Panc1 (cell line): Measurements from ENCODE around the gene SPATA1. TPM values are rescaled to one million over a fixed set of nuclear protein-coding genes. Genes with fewer than 3 reads are reported as not detected.

Experiments
- ATAC-seq: fragments of 200-7000 bp; cut with Tn5 transposase; 2 replicates; pipeline ENCODE4 v1.9.1; 2020; ENCODE audit warnings: mild to moderate bottlenecking, moderate library complexity
- BruUV-seq: library from RNA; stranded (reverse); fragments of 400-500 nt; replicated peaks from 2 replicates; lab custom pipeline; 2021; lab: Mats Ljungman, UMichigan
- CTCF ChIA-PET: fragments of 300-600 bp; sonication (Branson Sonifier 250); formaldehyde crosslinking; loops from one replicate; lab custom pipeline; 2022; ENCODE audit warnings: antibody characterized with exemption; lab: Charles Lee
- POLR2A ChIA-PET: fragments of 300-600 bp; sonication (Branson Sonifier 250); formaldehyde crosslinking; loops from one replicate; lab custom pipeline; 2022; ENCODE audit warnings: antibody characterized with exemption; lab: Charles Lee
- DNase-seq: peaks from one replicate; pipeline ENCODE4 v3.0.0-alpha.2; 2010; ENCODE audit warnings: low read depth, low spot score
- H3K27ac ChIP-seq: 2 replicates; pipeline ENCODE4 v1.5.1; 2011; ENCODE audit warnings: mild to moderate bottlenecking, low read length, inconsistent platforms
- H3K27me3 ChIP-seq: fragments of 200-500 bp; sonication (Bioruptor generic); 2 replicates; pipeline ENCODE4 v1.6.0; 2014; ENCODE audit warnings: low read length, inconsistent platforms; ENCODE audit not compliant: control insufficient read depth, insufficient read depth
- H3K36me3 ChIP-seq: fragments of 200-500 bp; sonication (Bioruptor generic); 2 replicates; pipeline ENCODE4 v1.5.1; 2014; ENCODE audit warnings: inconsistent platforms, mild to moderate bottlenecking, low read length, moderate library complexity; ENCODE audit not compliant: control insufficient read depth, insufficient read depth
- H3K4me1 ChIP-seq: 2 replicates; pipeline ENCODE4 v1.5.1; 2011; ENCODE audit warnings: inconsistent platforms, mild to moderate bottlenecking, low read length, moderate library complexity; ENCODE audit not compliant: control insufficient read depth, insufficient read depth
- H3K4me3 ChIP-seq, 2 experiments: 2 replicates each; pipeline ENCODE4 v1.5.1; 2011 to 2012; ENCODE audit warnings: low read depth in 2 of 2, low read length in 2 of 2, mild to moderate bottlenecking in 2 of 2, inconsistent platforms in 1 of 2, moderate library complexity in 1 of 2
- H3K9me3 ChIP-seq: fragments of 200-500 bp; sonication (Bioruptor generic); 2 replicates; pipeline ENCODE4 v1.5.1; 2014; ENCODE audit warnings: low read depth, mild to moderate bottlenecking, inconsistent platforms, low read length, moderate library complexity; ENCODE audit not compliant: control insufficient read depth, insufficient read depth
- POLR2AphosphoS5 ChIP-seq: IDR thresholded peaks from 2 replicates; pipeline ENCODE4 v1.6.1; 2012; ENCODE audit warnings: mild to moderate bottlenecking, low read depth, low read length, moderate library complexity
- SIN3A ChIP-seq: IDR thresholded peaks from 2 replicates; pipeline ENCODE4 v1.6.1; 2012; ENCODE audit warnings: low read depth, mild to moderate bottlenecking, low read length, moderate library complexity, borderline replicate concordance; ENCODE audit not compliant: insufficient read depth
- TCF7L2 ChIP-seq: IDR thresholded peaks from 2 replicates; pipeline ENCODE4 v1.6.1; 2011; ENCODE audit warnings: mild to moderate bottlenecking, low read depth, low read length, inconsistent platforms
- in situ Hi-C: cut with HindIII; loops from 2 replicates; pipeline ENCODE4 v1.10.0; 2016; ENCODE audit warnings: low sequenced_read_pairs, low pct_unique_long_range_greater_than_20kb
- intact Hi-C: fragments of 100-400 bp; cut with micrococcal nuclease; formaldehyde crosslinking; loops from one replicate; pipeline ENCODE4 v1.10.0; 2022; ENCODE audit not compliant: unreplicated experiment
- total RNA-seq: library from RNA; stranded (reverse); gene quantifications from one replicate; pipeline ENCODE4 v1.2.1, GENCODE V29; 2021; ENCODE audit not compliant: unreplicated experiment
- TF ChIP-seq, protein P1 (sequence below): fragments of 450-650 bp; IDR thresholded peaks from 2 replicates; pipeline ENCODE4 v1.5.1; 2017; ENCODE audit warnings: mild to moderate bottlenecking
- TF ChIP-seq, protein P2 (sequence below), 2 experiments: IDR thresholded peaks; 2 replicates each; pipeline ENCODE4 v1.6.1; 2011 to 2012; ENCODE audit warnings: low read depth in 2 of 2, control low read depth in 1 of 2, low read length in 1 of 2, mild to moderate bottlenecking in 1 of 2, moderate library complexity in 1 of 2; ENCODE audit not compliant: insufficient read depth in 1 of 2

The SPATA1 gene
- total RNA-seq, 1 experiment from 2014 or later, result 5.0 TPM

DNA sequence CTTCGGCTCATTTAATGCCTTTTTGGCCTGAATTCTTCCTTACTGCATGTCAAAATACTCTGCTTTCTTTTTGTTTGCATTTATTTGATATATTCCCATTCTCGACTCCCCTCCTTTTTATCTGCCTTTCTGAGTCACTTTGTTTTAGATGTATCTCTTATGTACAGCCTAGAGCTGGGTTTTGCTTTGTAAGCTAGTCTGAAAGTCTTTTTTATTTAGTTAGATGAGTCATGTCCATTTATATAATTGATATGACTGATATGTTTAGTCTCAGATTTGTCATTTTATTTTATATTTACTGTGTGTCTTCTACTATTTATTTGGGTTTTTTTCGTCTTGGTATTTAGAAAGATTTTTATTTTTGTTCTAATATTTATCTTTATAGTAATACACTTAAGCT lies 33.8 kb downstream of the SPATA1 start:
- no TSS peak for BruUV-seq
- no peak for TF ChIP-seq SIN3A
- TF ChIP-seq, protein P1, sequence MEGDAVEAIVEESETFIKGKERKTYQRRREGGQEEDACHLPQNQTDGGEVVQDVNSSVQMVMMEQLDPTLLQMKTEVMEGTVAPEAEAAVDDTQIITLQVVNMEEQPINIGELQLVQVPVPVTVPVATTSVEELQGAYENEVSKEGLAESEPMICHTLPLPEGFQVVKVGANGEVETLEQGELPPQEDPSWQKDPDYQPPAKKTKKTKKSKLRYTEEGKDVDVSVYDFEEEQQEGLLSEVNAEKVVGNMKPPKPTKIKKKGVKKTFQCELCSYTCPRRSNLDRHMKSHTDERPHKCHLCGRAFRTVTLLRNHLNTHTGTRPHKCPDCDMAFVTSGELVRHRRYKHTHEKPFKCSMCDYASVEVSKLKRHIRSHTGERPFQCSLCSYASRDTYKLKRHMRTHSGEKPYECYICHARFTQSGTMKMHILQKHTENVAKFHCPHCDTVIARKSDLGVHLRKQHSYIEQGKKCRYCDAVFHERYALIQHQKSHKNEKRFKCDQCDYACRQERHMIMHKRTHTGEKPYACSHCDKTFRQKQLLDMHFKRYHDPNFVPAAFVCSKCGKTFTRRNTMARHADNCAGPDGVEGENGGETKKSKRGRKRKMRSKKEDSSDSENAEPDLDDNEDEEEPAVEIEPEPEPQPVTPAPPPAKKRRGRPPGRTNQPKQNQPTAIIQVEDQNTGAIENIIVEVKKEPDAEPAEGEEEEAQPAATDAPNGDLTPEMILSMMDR, result no peak
- no peak for TF ChIP-seq TCF7L2
- in situ Hi-C loops (no loop called here), intact Hi-C loops (no loop called here)
- Histone ChIP-seq H3K27ac (no peak overlapping the region; the same call in 1 of the 2 replicates), H3K4me3 (no peak overlapping the region), H3K36me3 (no peaks in the 10 kb centered on the region), H3K27me3 (no peaks in the 10 kb centered on the region), H3K9me3 (no peaks in the 10 kb centered on the region), H3K4me1 (peaks cover 17% of the 10 kb centered on the region)
- no peak; the same call in 1 of the 2 replicates for ATAC-seq
- POLR2A ChIA-PET, result interaction anchor here (1.1 kb wide), 1 partner anchor 33 kb away, joined by 4 read pairs; no protein-coding TSS in a partner anchor
- CTCF ChIA-PET, result interaction anchor here (0.5 to 1.0 kb wide), 3 partner anchors 27 to 64 kb away, joined by 3 to 4 read pairs (median 3); no protein-coding TSS in a partner anchor
- no peak for DNase-seq

DNA sequence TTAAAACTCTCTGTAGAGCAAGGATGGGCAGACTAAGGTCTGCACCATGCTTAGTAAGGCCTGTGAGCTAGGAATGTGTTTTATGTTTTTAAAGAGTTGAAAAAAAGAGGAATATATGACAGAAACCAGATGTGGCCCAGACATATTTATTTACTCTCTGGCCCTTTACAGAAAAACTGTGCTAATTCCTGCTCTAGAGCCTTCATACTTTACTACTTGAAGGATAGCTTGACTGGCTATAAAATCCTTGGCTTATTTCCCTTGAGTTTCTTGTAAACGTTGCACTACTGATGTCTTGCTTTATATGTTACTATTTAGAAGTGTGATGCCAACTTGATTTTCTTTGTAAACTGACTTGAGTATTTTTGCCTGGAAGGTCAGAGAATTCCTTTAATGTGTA lies 34.6 kb downstream of the SPATA1 start:
- no peaks in the 10 kb centered on the region for H3K27me3 ChIP-seq
- BruUV-seq, result TSS peak; percentile 18
- no peaks in the 10 kb centered on the region for H3K36me3 ChIP-seq
- H3K9me3 ChIP-seq, result no peaks in the 10 kb centered on the region
- peak overlapping the region; percentile 30; the same call in 1 of the 2 replicates for H3K27ac ChIP-seq
- in situ Hi-C loops (no loop called here), intact Hi-C loops (loop anchor here (1.0 kb wide), 1 partner anchor 98 kb away; no protein-coding TSS in a partner anchor)
- H3K4me1 ChIP-seq, result peaks cover 17% of the 10 kb centered on the region
- ChIA-PET CTCF (interaction anchor here (0.5 to 1.0 kb wide), 3 partner anchors 62 to 680 kb away, joined by 3 to 4 read pairs (median 3); no protein-coding TSS in a partner anchor), POLR2A (interaction anchor here (1.1 kb wide), 1 partner anchor 34 kb away, joined by 4 read pairs; no protein-coding TSS in a partner anchor)
- TF ChIP-seq, protein P1, result no peak
- no peak for TF ChIP-seq TCF7L2
- no peak for TF ChIP-seq SIN3A
- TF ChIP-seq POLR2AphosphoS5, result no peak
- TF ChIP-seq, protein P2, sequence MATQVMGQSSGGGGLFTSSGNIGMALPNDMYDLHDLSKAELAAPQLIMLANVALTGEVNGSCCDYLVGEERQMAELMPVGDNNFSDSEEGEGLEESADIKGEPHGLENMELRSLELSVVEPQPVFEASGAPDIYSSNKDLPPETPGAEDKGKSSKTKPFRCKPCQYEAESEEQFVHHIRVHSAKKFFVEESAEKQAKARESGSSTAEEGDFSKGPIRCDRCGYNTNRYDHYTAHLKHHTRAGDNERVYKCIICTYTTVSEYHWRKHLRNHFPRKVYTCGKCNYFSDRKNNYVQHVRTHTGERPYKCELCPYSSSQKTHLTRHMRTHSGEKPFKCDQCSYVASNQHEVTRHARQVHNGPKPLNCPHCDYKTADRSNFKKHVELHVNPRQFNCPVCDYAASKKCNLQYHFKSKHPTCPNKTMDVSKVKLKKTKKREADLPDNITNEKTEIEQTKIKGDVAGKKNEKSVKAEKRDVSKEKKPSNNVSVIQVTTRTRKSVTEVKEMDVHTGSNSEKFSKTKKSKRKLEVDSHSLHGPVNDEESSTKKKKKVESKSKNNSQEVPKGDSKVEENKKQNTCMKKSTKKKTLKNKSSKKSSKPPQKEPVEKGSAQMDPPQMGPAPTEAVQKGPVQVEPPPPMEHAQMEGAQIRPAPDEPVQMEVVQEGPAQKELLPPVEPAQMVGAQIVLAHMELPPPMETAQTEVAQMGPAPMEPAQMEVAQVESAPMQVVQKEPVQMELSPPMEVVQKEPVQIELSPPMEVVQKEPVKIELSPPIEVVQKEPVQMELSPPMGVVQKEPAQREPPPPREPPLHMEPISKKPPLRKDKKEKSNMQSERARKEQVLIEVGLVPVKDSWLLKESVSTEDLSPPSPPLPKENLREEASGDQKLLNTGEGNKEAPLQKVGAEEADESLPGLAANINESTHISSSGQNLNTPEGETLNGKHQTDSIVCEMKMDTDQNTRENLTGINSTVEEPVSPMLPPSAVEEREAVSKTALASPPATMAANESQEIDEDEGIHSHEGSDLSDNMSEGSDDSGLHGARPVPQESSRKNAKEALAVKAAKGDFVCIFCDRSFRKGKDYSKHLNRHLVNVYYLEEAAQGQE (IDR thresholded peaks at IDR 0.05; ENCODE audit: insufficient read depth in 1 of 2, low read depth in 2 of 2, low read length in 1 of 2), result no peak
- ATAC-seq, result no peak
- H3K4me3 ChIP-seq, result no peak overlapping the region
- no peak for DNase-seq
